GM21526 (cell line): Measurements from ENCODE around the gene BOLA3.
A peak's percentile ranks its signal among the peaks of the same experiment; 100 is the strongest.
"Not testable (repeated sequence)": the region's sequence is repeated elsewhere in the genome, so short reads cannot be mapped to it uniquely, and the experiment has no call there.

Experiments
- ATAC-seq: cut with Tn5 transposase; IDR thresholded peaks from one replicate; pipeline ENCODE4 v1.9.1; 2021; ENCODE audit warnings: moderate library complexity; ENCODE audit not compliant: unreplicated experiment, low FRiP score

BOLA3 gene

GRCh38 chr2:74147727-74148456, at the start of gene BOLA3:
Gene BOLA3 (minus strand): TSS chr2:74147912. CDS start chr2:74147874, 38 bp downstream.
- ATAC-seq, result peak; percentile 80

- ATAC-seq, result no peak
Measured at GRCh38 chr2:74197049-74197448, 49.3 kb upstream of the BOLA3 start.

GRCh38 chr2:74194799-74195198, 47.1 kb upstream of the BOLA3 start:
- no peak for ATAC-seq

- ATAC-seq, result no peak
Measured at GRCh38 chr2:74191596-74192380, 44.1 kb upstream of the BOLA3 start.

GRCh38 chr2:74188696-74189095, 41.0 kb upstream of the BOLA3 start:
- no peak for ATAC-seq

GRCh38 chr2:74188018-74188601, 40.4 kb upstream of the BOLA3 start:
- ATAC-seq, result no peak

- ATAC-seq, result not testable (repeated sequence)
Measured at GRCh38 chr2:74186706-74187105, 39.0 kb upstream of the BOLA3 start.

GRCh38 chr2:74186038-74186437, 38.3 kb upstream of the BOLA3 start:
- peak; percentile 58 for ATAC-seq

GRCh38 chr2:74183878-74184277, 36.2 kb upstream of the BOLA3 start:
- ATAC-seq, result no peak

- ATAC-seq, result peak; percentile 29
Measured at GRCh38 chr2:74181739-74182138, 34.0 kb upstream of the BOLA3 start.

GRCh38 chr2:74179063-74179865, 31.6 kb upstream of the BOLA3 start:
- peak; percentile 9 for ATAC-seq

GRCh38 chr2:74178211-74179062, 30.7 kb upstream of the BOLA3 start, which contains the start of gene MOB1A:
Gene MOB1A (minus strand): TSS chr2:74178879. CDS start chr2:74178674, 205 bp downstream.
- ATAC-seq, result peak; percentile 72

GRCh38 chr2:74177696-74178095, 30.0 kb upstream of the BOLA3 start:
- ATAC-seq, result no peak

- ATAC-seq, result no peak
Measured at GRCh38 chr2:74174909-74175308, 27.2 kb upstream of the BOLA3 start.

GRCh38 chr2:74168739-74169138, 21.0 kb upstream of the BOLA3 start:
- ATAC-seq, result no peak

GRCh38 chr2:74164761-74165160, 17.0 kb upstream of the BOLA3 start:
- ATAC-seq, result no peak

- ATAC-seq, result no peak
Measured at GRCh38 chr2:74162951-74163350, 15.2 kb upstream of the BOLA3 start.

- no peak for ATAC-seq
Measured at GRCh38 chr2:74155830-74156229, 8.1 kb upstream of the BOLA3 start.

GRCh38 chr2:74152954-74153353, 5.2 kb upstream of the BOLA3 start:
- no peak for ATAC-seq
